Measurements from ENCODE around the gene GPX4.

Gene GPX4

DNA sequence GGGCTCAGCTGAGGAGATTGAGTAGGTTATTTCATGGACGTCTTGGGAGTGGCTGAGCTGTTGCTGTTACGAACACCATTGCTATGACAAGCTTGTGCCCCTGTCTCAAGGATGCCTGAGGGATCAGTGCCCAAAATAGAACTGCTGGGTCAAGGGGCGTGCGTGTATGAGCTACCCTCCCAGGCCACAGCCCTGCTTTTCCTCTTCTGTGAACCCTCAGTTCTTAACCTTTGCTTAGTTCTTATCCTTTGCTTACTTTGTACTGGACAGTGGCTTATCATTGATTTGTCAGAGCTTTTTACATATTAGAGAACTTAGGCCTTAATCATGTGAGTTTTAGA is 27.8 kb upstream of the GPX4 start:
- Histone ChIP-seq H2AFZ (ENCODE audit: low read depth) (no peak overlapping the region), H3K4me2 (no peak overlapping the region), H3K27ac (no peak overlapping the region; the same call in 1 of the 2 replicates), H3K4me3 (IDR thresholded peaks at IDR 0.05; ENCODE audit: insufficient read depth, low read depth, low read length) (no peak overlapping the region), H3K36me3 (ENCODE audit: insufficient read depth) (no peaks in the 10 kb centered on the region), H3K27me3 (ENCODE audit: insufficient read depth, low read depth) (no peaks in the 10 kb centered on the region), H3K9ac (no peak overlapping the region), H4K20me1 (ENCODE audit: insufficient read depth) (no peaks in the 10 kb centered on the region), H3K79me2 (ENCODE audit: insufficient read depth, low read depth) (no peaks in the 10 kb centered on the region), H3K4me1 (ENCODE audit: low read depth, poor library complexity, severe bottlenecking) (peaks cover 29% of the 10 kb centered on the region)
- TF ChIP-seq, protein P1, sequence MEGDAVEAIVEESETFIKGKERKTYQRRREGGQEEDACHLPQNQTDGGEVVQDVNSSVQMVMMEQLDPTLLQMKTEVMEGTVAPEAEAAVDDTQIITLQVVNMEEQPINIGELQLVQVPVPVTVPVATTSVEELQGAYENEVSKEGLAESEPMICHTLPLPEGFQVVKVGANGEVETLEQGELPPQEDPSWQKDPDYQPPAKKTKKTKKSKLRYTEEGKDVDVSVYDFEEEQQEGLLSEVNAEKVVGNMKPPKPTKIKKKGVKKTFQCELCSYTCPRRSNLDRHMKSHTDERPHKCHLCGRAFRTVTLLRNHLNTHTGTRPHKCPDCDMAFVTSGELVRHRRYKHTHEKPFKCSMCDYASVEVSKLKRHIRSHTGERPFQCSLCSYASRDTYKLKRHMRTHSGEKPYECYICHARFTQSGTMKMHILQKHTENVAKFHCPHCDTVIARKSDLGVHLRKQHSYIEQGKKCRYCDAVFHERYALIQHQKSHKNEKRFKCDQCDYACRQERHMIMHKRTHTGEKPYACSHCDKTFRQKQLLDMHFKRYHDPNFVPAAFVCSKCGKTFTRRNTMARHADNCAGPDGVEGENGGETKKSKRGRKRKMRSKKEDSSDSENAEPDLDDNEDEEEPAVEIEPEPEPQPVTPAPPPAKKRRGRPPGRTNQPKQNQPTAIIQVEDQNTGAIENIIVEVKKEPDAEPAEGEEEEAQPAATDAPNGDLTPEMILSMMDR (conservative IDR thresholded peaks at IDR 0.05; ENCODE audit: low read depth, low read length): no peak

DNA sequence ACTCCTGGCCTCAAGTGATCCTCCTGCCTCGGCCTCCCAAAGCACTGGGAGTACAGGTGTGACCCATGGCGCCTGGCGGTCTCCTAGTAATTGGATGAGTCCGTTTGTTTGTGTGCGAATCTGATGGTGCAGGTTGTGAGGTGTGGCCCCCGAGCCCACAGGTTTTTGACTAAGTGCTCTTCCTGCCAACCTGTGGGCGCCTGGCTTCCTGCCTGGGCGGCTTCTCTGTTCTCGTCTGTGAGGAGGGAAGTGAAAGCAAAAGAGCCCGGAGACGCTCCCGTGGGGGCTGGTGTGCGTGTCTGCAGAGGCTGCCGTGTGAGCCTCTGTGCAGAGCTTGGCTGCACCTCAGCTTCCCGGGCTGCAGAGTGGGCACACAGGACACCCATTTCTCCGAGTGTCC is 26.8 kb upstream of the GPX4 start:
- no peaks in the 10 kb centered on the region for H3K79me2 ChIP-seq (ENCODE audit: insufficient read depth, low read depth)
- no peak overlapping the region for H3K9ac ChIP-seq
- H3K4me1 ChIP-seq (ENCODE audit: low read depth, poor library complexity, severe bottlenecking): peaks cover 29% of the 10 kb centered on the region
- H3K4me3 ChIP-seq (IDR thresholded peaks at IDR 0.05; ENCODE audit: insufficient read depth, low read depth, low read length): no peak overlapping the region
- H2AFZ ChIP-seq (ENCODE audit: low read depth): no peak overlapping the region
- TF ChIP-seq, protein P1 (conservative IDR thresholded peaks at IDR 0.05; ENCODE audit: low read depth, low read length): no peak
- no peaks in the 10 kb centered on the region for H4K20me1 ChIP-seq (ENCODE audit: insufficient read depth)
- H3K27ac ChIP-seq: peak overlapping the region; percentile 38; the same call in 1 of the 2 replicates
- H3K27me3 ChIP-seq (ENCODE audit: insufficient read depth, low read depth): no peaks in the 10 kb centered on the region
- peak overlapping the region; percentile 22 for H3K4me2 ChIP-seq
- no peaks in the 10 kb centered on the region for H3K36me3 ChIP-seq (ENCODE audit: insufficient read depth)

DNA sequence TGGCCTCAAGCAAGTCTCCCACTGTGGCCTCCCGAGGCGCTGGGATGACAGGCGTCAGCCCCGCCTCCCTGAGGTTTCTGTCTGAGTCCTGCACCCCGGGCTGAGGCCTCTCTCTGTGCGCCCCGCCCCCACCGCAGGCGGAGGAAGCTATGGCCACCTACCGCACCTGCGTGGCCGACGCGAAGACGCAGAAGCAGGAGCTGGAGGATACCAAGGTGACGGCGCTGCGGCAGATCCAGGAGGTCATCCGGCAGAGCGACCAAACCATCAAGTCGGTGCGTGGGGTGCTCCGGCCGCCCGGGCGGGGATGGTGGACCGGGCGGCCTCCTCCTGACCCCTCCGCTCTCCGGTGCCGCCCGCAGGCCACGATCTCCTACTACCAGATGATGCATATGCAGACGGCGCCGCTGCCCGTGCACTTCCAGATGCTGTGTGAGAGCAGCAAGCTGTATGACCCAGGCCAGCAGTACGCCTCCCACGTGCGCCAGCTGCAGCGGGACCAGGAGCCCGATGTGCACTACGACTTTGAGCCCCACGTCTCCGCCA is 24.2 kb upstream of the GPX4 start:
- H3K4me1 ChIP-seq (ENCODE audit: low read depth, poor library complexity, severe bottlenecking): peaks cover 29% of the 10 kb centered on the region
- H3K4me2 ChIP-seq: no peak overlapping the region
- H3K36me3 ChIP-seq (ENCODE audit: insufficient read depth): no peaks in the 10 kb centered on the region
- H2AFZ ChIP-seq (ENCODE audit: low read depth): no peak overlapping the region
- H4K20me1 ChIP-seq (ENCODE audit: insufficient read depth): no peaks in the 10 kb centered on the region
- TF ChIP-seq, protein P1 (conservative IDR thresholded peaks at IDR 0.05; ENCODE audit: low read depth, low read length): no peak
- no peak overlapping the region for H3K27ac ChIP-seq
- no peak overlapping the region for H3K4me3 ChIP-seq (IDR thresholded peaks at IDR 0.05; ENCODE audit: insufficient read depth, low read depth, low read length)
- H3K9ac ChIP-seq: no peak overlapping the region
- no peaks in the 10 kb centered on the region for H3K27me3 ChIP-seq (ENCODE audit: insufficient read depth, low read depth)
- H3K79me2 ChIP-seq (ENCODE audit: insufficient read depth, low read depth): no peaks in the 10 kb centered on the region

DNA sequence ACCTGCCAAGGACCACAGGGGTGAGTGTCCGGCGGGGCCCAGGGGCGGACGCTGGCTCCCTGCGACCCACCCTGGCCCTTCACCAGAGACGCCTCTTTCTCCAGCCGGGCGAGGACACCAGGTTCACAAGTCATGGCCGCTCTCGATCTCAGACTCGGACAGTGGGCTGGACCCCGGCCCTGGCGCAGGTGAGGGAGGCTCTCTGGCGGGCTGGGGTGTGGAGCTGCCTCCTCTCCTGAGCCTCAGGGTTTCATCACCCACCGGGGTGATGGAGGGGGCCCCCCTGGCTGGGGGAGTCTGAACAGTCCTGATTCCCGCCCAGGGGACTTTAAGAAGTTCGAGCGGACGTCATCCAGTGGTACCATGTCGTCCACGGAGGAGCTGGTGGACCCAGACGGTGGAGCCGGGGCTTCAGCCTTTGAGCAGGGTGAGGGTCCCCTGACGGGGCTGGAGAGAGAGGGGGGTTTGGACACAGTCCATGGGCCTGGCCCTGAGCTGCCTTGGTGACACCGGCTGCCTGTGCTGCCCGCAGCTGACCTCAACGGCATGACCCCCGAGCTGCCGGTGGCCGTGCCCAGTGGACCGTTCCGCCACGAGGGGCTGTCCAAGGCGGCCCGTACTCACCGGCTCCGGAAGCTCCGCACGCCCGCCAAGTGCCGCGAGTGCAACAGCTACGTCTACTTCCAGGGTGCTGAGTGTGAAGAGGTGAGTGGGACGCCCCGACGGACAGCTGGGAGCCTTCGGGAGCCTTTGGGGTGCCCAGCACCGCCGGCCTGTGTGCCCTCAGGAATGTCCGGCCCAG is 23.2 kb upstream of the GPX4 start:
- H3K27me3 ChIP-seq (ENCODE audit: insufficient read depth, low read depth): no peaks in the 10 kb centered on the region
- H2AFZ ChIP-seq (ENCODE audit: low read depth): no peak overlapping the region
- H3K4me3 ChIP-seq (IDR thresholded peaks at IDR 0.05; ENCODE audit: insufficient read depth, low read depth, low read length): no peak overlapping the region
- no peak overlapping the region for H3K27ac ChIP-seq
- H3K36me3 ChIP-seq (ENCODE audit: insufficient read depth): no peaks in the 10 kb centered on the region
- no peak overlapping the region for H3K4me2 ChIP-seq
- no peaks in the 10 kb centered on the region for H3K79me2 ChIP-seq (ENCODE audit: insufficient read depth, low read depth)
- peaks cover 21% of the 10 kb centered on the region for H3K4me1 ChIP-seq (ENCODE audit: low read depth, poor library complexity, severe bottlenecking)
- no peak overlapping the region for H3K9ac ChIP-seq
- H4K20me1 ChIP-seq (ENCODE audit: insufficient read depth): no peaks in the 10 kb centered on the region
- TF ChIP-seq, protein P1 (conservative IDR thresholded peaks at IDR 0.05; ENCODE audit: low read depth, low read length): no peak

Measured in KMS-11 (cell line).